Gastrocnemius medialis (tissue), 4 donors: ENCODE results near the gene KCNJ9. TPM values are rescaled to one million over a fixed set of nuclear protein-coding genes. Genes with fewer than 3 reads are reported as not detected.

ENCODE experiments used
- ATAC-seq, 2 donors: fragments of 150-250 bp; one replicate each; pipeline ENCODE4 v1.9.1; 2016
- DNase-seq, 2 donors: peaks; one replicate each; pipeline ENCODE4 v3.0.0-alpha.2; 2019
- H3K27ac ChIP-seq, 4 donors: fragments of 200-600 bp; sonication (generic); 1 replicate in 1 of 4; 2 replicates in 3 of 4; pipeline ENCODE4 v1.5.1; 2016 to 2018; ENCODE audit warnings: mild to moderate bottlenecking in 2 of 4, moderate library complexity in 1 of 4
- H3K27me3 ChIP-seq, 3 donors: fragments of 200-600 bp; sonication (generic) in 2 of 3; 1 replicate in 1 of 3; 2 replicates in 2 of 3; pipeline versions ENCODE4 v1.5.1 to v1.6.0; 2016 to 2019; ENCODE audit warnings: mild to moderate bottlenecking in 1 of 3, moderate library complexity in 1 of 3
- H3K36me3 ChIP-seq, 2 donors: fragments of 200-600 bp; sonication (generic) in 1 of 2; one replicate each; pipeline ENCODE4 v1.5.1; 2017 to 2018
- H3K4me1 ChIP-seq, 2 donors: fragments of 200-600 bp; sonication (generic) in 1 of 2; one replicate each; pipeline ENCODE4 v1.5.1; 2016 to 2017; ENCODE audit warnings: mild to moderate bottlenecking in 2 of 2
- H3K4me3 ChIP-seq, 4 donors: fragments of 200-600 bp; sonication (generic) in 3 of 4; 1 replicate in 1 of 4; 2 replicates in 3 of 4; pipeline ENCODE4 v1.5.1; 2016 to 2019; ENCODE audit warnings: mild to moderate bottlenecking in 2 of 4
- H3K9me3 ChIP-seq, 3 donors: fragments of 200-600 bp; sonication (generic) in 2 of 3; 1 replicate in 1 of 3; 2 replicates in 2 of 3; pipeline ENCODE4 v1.5.1; 2016 to 2019
- POLR2A ChIP-seq, 2 donors: fragments of 450-650 bp; IDR thresholded peaks; one replicate each; pipeline ENCODE4 v1.6.1; 2017; ENCODE audit warnings: antibody characterized with exemption in 2 of 2, mild to moderate bottlenecking in 2 of 2, moderate library complexity in 2 of 2
- in situ Hi-C, 4 donors: fragments of 200-750 bp; cut with MboI; loops; one replicate each; pipeline versions ENCODE4 v1.15.0 to v1.8.0; 2017; ENCODE audit warnings: low sequenced_read_pairs in 4 of 4
- intact Hi-C: fragments of 100-400 bp; cut with DNase I; formaldehyde crosslinking; loops from one replicate; pipeline ENCODE4 v1.15.1; 2023; ENCODE audit warnings: low total_unique reads
- total RNA-seq, 4 donors: library from RNA; depleted of rRNA; stranded (reverse); fragments of >200 nt; gene quantifications; one replicate each; pipeline versions ENCODE4 v1.1.0 to v1.2.3, GENCODE V29; 2016
- TF ChIP-seq, protein P1 (sequence below), 5 experiments: fragments of 450-650 bp in 3 of 5; fragments of 200-600 bp in 2 of 5; sonication (generic) in 2 of 5; IDR thresholded peaks in 4 of 5; conservative IDR thresholded peaks in 1 of 5; 1 replicate in 4 of 5; 2 replicates in 1 of 5; pipeline ENCODE4 v1.5.1; 2016 to 2019; ENCODE audit warnings: antibody characterized with exemption in 5 of 5, mild to moderate bottlenecking in 3 of 5, moderate library complexity in 3 of 5

Gene KCNJ9
- total RNA-seq, 4 donors from 2014 or later, result not detected

- intact Hi-C loops, result loop anchor here (5.0 kb wide), 1 partner anchor 76 kb away; the partner anchor contains the start of gene CASQ1
- ATAC-seq, result peak; percentile 55 to 74
These were observed 35.2 kb downstream of the KCNJ9 start for GRCh38 chr1:160116283-160117147.

GRCh38 chr1:160117300-160117699, 36.0 kb downstream of the KCNJ9 start:
- no peaks in the 10 kb centered on the region for H3K9me3 ChIP-seq
- ATAC-seq (no peak), DNase-seq (no peak)
- TF ChIP-seq POLR2A (IDR thresholded peaks at IDR 0.05), result no peak
- TF ChIP-seq, protein P1, sequence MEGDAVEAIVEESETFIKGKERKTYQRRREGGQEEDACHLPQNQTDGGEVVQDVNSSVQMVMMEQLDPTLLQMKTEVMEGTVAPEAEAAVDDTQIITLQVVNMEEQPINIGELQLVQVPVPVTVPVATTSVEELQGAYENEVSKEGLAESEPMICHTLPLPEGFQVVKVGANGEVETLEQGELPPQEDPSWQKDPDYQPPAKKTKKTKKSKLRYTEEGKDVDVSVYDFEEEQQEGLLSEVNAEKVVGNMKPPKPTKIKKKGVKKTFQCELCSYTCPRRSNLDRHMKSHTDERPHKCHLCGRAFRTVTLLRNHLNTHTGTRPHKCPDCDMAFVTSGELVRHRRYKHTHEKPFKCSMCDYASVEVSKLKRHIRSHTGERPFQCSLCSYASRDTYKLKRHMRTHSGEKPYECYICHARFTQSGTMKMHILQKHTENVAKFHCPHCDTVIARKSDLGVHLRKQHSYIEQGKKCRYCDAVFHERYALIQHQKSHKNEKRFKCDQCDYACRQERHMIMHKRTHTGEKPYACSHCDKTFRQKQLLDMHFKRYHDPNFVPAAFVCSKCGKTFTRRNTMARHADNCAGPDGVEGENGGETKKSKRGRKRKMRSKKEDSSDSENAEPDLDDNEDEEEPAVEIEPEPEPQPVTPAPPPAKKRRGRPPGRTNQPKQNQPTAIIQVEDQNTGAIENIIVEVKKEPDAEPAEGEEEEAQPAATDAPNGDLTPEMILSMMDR (IDR thresholded peaks at IDR 0.05 in 4 of 5, conservative IDR thresholded peaks at IDR 0.05 in 1 of 5), result no peak
- intact Hi-C loops, result loop anchor here (5.0 kb wide), 1 partner anchor 75 kb away; the partner anchor contains the start of gene CASQ1
- peak overlapping the region; percentile 97 to 100 (median 98) for H3K27ac ChIP-seq
- in situ Hi-C loops, result no loop called here
- H3K4me3 ChIP-seq, result peak overlapping the region; percentile 54 to 86 (median 72)
- H3K4me1 ChIP-seq, result peaks cover 70 to 82% of the 10 kb centered on the region in 2 donors
- peaks cover 0 to 18% of the 10 kb centered on the region in 2 donors for H3K36me3 ChIP-seq
- no peaks in the 10 kb centered on the region for H3K27me3 ChIP-seq

More at GRCh38 chr1:160116283-160117147, 35.2 kb downstream of the KCNJ9 start:
- peaks cover 0 to 10% of the 10 kb centered on the region in 2 donors for H3K36me3 ChIP-seq
- no peaks in the 10 kb centered on the region for H3K27me3 ChIP-seq
- TF ChIP-seq, protein P1 (IDR thresholded peaks at IDR 0.05 in 4 of 5, conservative IDR thresholded peaks at IDR 0.05 in 1 of 5), result peak in 2 of 5 experiments; percentile 5 to 15
- TF ChIP-seq POLR2A (IDR thresholded peaks at IDR 0.05), result peak; percentile 67 to 83
- H3K4me3 ChIP-seq, result peak overlapping the region; percentile 54 to 86 (median 72)
- peak overlapping the region; percentile 97 to 100 (median 98) for H3K27ac ChIP-seq
- DNase-seq, result peak; percentile 86 to 89
- in situ Hi-C loops, result no loop called here
- H3K9me3 ChIP-seq, result no peaks in the 10 kb centered on the region
- peaks cover 68 to 75% of the 10 kb centered on the region in 2 donors for H3K4me1 ChIP-seq

- in situ Hi-C loops, result no loop called here
- H3K27ac ChIP-seq, result peak overlapping the region; percentile 97 to 100 (median 98)
- intact Hi-C loops, result loop anchor here (5.0 kb wide), 1 partner anchor 75 kb away; the partner anchor contains the start of gene CASQ1
- peak; percentile 38 to 52 for ATAC-seq
- peaks cover 0 to 22% of the 10 kb centered on the region in 2 donors for H3K36me3 ChIP-seq
- no peaks in the 10 kb centered on the region for H3K9me3 ChIP-seq
- H3K4me1 ChIP-seq, result peaks cover 74 to 83% of the 10 kb centered on the region in 2 donors
- DNase-seq, result peak; percentile 70 to 87
- peak overlapping the region; percentile 54 to 86 (median 72) for H3K4me3 ChIP-seq
- no peaks in the 10 kb centered on the region for H3K27me3 ChIP-seq
- TF ChIP-seq, protein P1 (IDR thresholded peaks at IDR 0.05 in 4 of 5, conservative IDR thresholded peaks at IDR 0.05 in 1 of 5), result no peak
- TF ChIP-seq POLR2A (IDR thresholded peaks at IDR 0.05), result peak; percentile 45 to 55
These were observed 36.4 kb downstream of the KCNJ9 start for GRCh38 chr1:160117709-160118183.

GRCh38 chr1:160118928-160119327, 37.6 kb downstream of the KCNJ9 start:
- no peak for ATAC-seq
- Histone ChIP-seq H3K27ac (peak overlapping the region; percentile 97 to 100 (median 98)), H3K36me3 (peaks cover 0 to 24% of the 10 kb centered on the region in 2 donors), H3K27me3 (no peaks in the 10 kb centered on the region), H3K9me3 (no peaks in the 10 kb centered on the region), H3K4me3 (peak overlapping the region; percentile 54 to 86 (median 72)), H3K4me1 (peaks cover 77 to 80% of the 10 kb centered on the region in 2 donors)
- DNase-seq, result no peak
- TF ChIP-seq POLR2A (IDR thresholded peaks at IDR 0.05), result no peak
- TF ChIP-seq, protein P1 (IDR thresholded peaks at IDR 0.05 in 4 of 5, conservative IDR thresholded peaks at IDR 0.05 in 1 of 5), result no peak
- intact Hi-C loops (loop anchor here (5.0 kb wide), 1 partner anchor 73 kb away; the partner anchor contains the start of gene CASQ1), in situ Hi-C loops (no loop called here)
